H9 (cell line): ENCODE data around the gene DMRT3. TPM values are rescaled to one million over a fixed set of nuclear protein-coding genes. Genes with fewer than 3 reads are reported as not detected.

Source experiments
- DNase-seq: peaks from one replicate; pipeline ENCODE4 v3.0.0-alpha.2; 2017
- H2AFZ ChIP-seq: one replicate; pipeline ENCODE4 v1.6.1; 2013; ENCODE audit warnings: mild to moderate bottlenecking, low read length, control low read depth, moderate library complexity
- H2AK5ac ChIP-seq: 2 replicates; pipeline ENCODE4 v1.6.1; 2013; ENCODE audit warnings: low read length, control low read depth, mixed read lengths; ENCODE audit not compliant: insufficient read length
- H2BK120ac ChIP-seq: one replicate; pipeline ENCODE4 v1.6.1; 2013; ENCODE audit warnings: low read depth, mild to moderate bottlenecking, low read length, control low read depth, inconsistent platforms; ENCODE audit not compliant: poor library complexity, severe bottlenecking
- H2BK12ac ChIP-seq: 2 replicates; pipeline ENCODE4 v1.6.1; 2013; ENCODE audit warnings: low read length, control low read depth, mixed read lengths, low read depth; ENCODE audit not compliant: insufficient read length
- H2BK15ac ChIP-seq: 2 replicates; pipeline ENCODE4 v1.6.1; 2013; ENCODE audit warnings: low read depth, low read length, control low read depth
- H2BK20ac ChIP-seq: one replicate; pipeline ENCODE4 v1.6.1; 2013; ENCODE audit warnings: low read depth, mild to moderate bottlenecking, low read length, control low read depth, inconsistent platforms; ENCODE audit not compliant: poor library complexity, severe bottlenecking
- H2BK5ac ChIP-seq: 2 replicates; pipeline ENCODE4 v1.6.1; 2013; ENCODE audit warnings: low read length, control low read depth, mixed read lengths; ENCODE audit not compliant: insufficient read length
- H3K14ac ChIP-seq: 2 replicates; pipeline ENCODE4 v1.6.1; 2013; ENCODE audit warnings: low read length, control low read depth; ENCODE audit not compliant: insufficient read depth
- H3K18ac ChIP-seq: 2 replicates; pipeline ENCODE4 v1.6.1; 2013; ENCODE audit warnings: low read depth, mild to moderate bottlenecking, mixed read lengths, low read length, control low read depth; ENCODE audit not compliant: insufficient read length
- H3K23ac ChIP-seq: 2 replicates; pipeline ENCODE4 v1.6.1; 2013; ENCODE audit warnings: low read length, control low read depth, mixed read lengths, low read depth; ENCODE audit not compliant: insufficient read length
- H3K23me2 ChIP-seq: 2 replicates; pipeline ENCODE4 v1.6.1; 2013; ENCODE audit warnings: low read depth, mild to moderate bottlenecking, mixed read lengths, low read length, control low read depth; ENCODE audit not compliant: insufficient read length, poor library complexity, severe bottlenecking
- H3K27ac ChIP-seq: 2 replicates; pipeline ENCODE4 v1.5.1; 2013; ENCODE audit warnings: low read length, control low read depth, mixed read lengths, low read depth; ENCODE audit not compliant: insufficient read length
- H3K27me3 ChIP-seq: 2 replicates; pipeline ENCODE4 v1.6.1; 2013; ENCODE audit warnings: low read length, control low read depth, inconsistent platforms; ENCODE audit not compliant: insufficient read depth
- H3K4ac ChIP-seq: 2 replicates; pipeline ENCODE4 v1.6.1; 2013; ENCODE audit warnings: low read depth, mild to moderate bottlenecking, control low read depth, inconsistent platforms, low read length, moderate library complexity
- H3K4me1 ChIP-seq: 2 replicates; pipeline ENCODE4 v1.6.1; 2013; ENCODE audit warnings: low read length, control low read depth, inconsistent platforms; ENCODE audit not compliant: insufficient read depth
- H3K4me2 ChIP-seq: 2 replicates; pipeline ENCODE4 v1.6.1; 2013; ENCODE audit warnings: low read length, control low read depth, mixed read lengths; ENCODE audit not compliant: insufficient read length, insufficient read depth
- H3K56ac ChIP-seq: 2 replicates; pipeline ENCODE4 v1.6.1; 2013; ENCODE audit warnings: low read depth, mild to moderate bottlenecking, mixed read lengths, low read length, control low read depth; ENCODE audit not compliant: insufficient read length
- H3K79me1 ChIP-seq: 2 replicates; pipeline ENCODE4 v1.6.1; 2013; ENCODE audit warnings: low read depth, mild to moderate bottlenecking, moderate library complexity, low read length, control low read depth, inconsistent platforms; ENCODE audit not compliant: insufficient read depth, poor library complexity, severe bottlenecking
- H3K79me2 ChIP-seq: 2 replicates; pipeline ENCODE4 v1.6.1; 2013; ENCODE audit warnings: low read length, control low read depth, inconsistent platforms; ENCODE audit not compliant: insufficient read depth
- H3K9ac ChIP-seq: 2 replicates; pipeline ENCODE4 v1.6.1; 2013; ENCODE audit warnings: low read length, control low read depth, mixed read lengths; ENCODE audit not compliant: insufficient read length; ENCODE audit errors: extremely low read depth
- H3K9me3 ChIP-seq: one replicate; pipeline ENCODE4 v1.6.1; 2013; ENCODE audit warnings: low read depth, low read length, inconsistent platforms; ENCODE audit not compliant: control insufficient read depth
- H3T11ph ChIP-seq: one replicate; pipeline ENCODE4 v1.6.1; 2013; ENCODE audit warnings: mild to moderate bottlenecking, low read length, control low read depth, inconsistent platforms
- H4K20me1 ChIP-seq: one replicate; pipeline ENCODE4 v1.6.1; 2013; ENCODE audit not compliant: control insufficient read depth, insufficient read length, insufficient read depth
- H4K5ac ChIP-seq: 2 replicates; pipeline ENCODE4 v1.6.1; 2013; ENCODE audit warnings: low read depth, mild to moderate bottlenecking, mixed read lengths, low read length, control low read depth; ENCODE audit not compliant: insufficient read length
- H4K8ac ChIP-seq: replicated peaks from 2 replicates; pipeline ENCODE4 v1.6.1; 2013; ENCODE audit warnings: low read length, control low read depth, mixed read lengths, low read depth; ENCODE audit not compliant: insufficient read length
- H4K91ac ChIP-seq: 2 replicates; pipeline ENCODE4 v1.6.1; 2013; ENCODE audit warnings: low read depth, mild to moderate bottlenecking, moderate library complexity, mixed read lengths, low read length, control low read depth; ENCODE audit not compliant: insufficient read length
- H3K27ac Mint-ChIP-seq, 3 experiments: 2 replicates in 2 of 3; 3 replicates in 1 of 3; pipeline ENCODE4 v1.8.0; 2020 to 2021; ENCODE audit warnings: mixed read lengths in 3 of 3, mild to moderate bottlenecking in 1 of 3, moderate library complexity in 1 of 3
- H3K27me3 Mint-ChIP-seq: 2 replicates; pipeline ENCODE4 v1.8.0; 2021; ENCODE audit warnings: low read depth, mild to moderate bottlenecking, moderate library complexity, mixed read lengths
- H3K36me3 Mint-ChIP-seq, 3 experiments: 2 replicates in 2 of 3; 3 replicates in 1 of 3; pipeline ENCODE4 v1.8.0; 2020 to 2021; ENCODE audit warnings: low read depth in 3 of 3, mixed read lengths in 3 of 3; ENCODE audit not compliant: insufficient read depth in 1 of 3
- H3K4me1 Mint-ChIP-seq, 2 experiments: 2 replicates each; pipeline ENCODE4 v1.8.0; 2020; ENCODE audit warnings: mixed read lengths in 2 of 2
- H3K4me3 Mint-ChIP-seq, 2 experiments: 2 replicates in 1 of 2; 3 replicates in 1 of 2; pipeline ENCODE4 v1.8.0; 2020 to 2021; ENCODE audit warnings: mild to moderate bottlenecking in 2 of 2, mixed read lengths in 2 of 2, moderate library complexity in 1 of 2
- H3K9me3 Mint-ChIP-seq, 2 experiments: 2 replicates in 1 of 2; 3 replicates in 1 of 2; pipeline ENCODE4 v1.8.0; 2020; ENCODE audit warnings: mild to moderate bottlenecking in 2 of 2, mixed read lengths in 2 of 2, moderate library complexity in 1 of 2
- WGBS: extraction: QIAGEN DNeasy Blood & Tissue Kit; methylation state at CpG from one replicate; pipeline ENCODE4 v1.1.7; 2013; ENCODE audit warnings: missing lambda C conversion rate, low lambda C conversion rate, mixed read lengths; ENCODE audit not compliant: insufficient read length; ENCODE audit errors: extremely low coverage; 5-methylcytosine and 5-hydroxymethylcytosine counted together
- long read RNA-seq: library from polyadenylated mRNA; unstranded; transcript quantifications from one replicate; pipeline ENCODE4 v2.0.0, GENCODE V29; 2020
- total RNA-seq: library from RNA; stranded (reverse); gene quantifications from 2 replicates; pipeline ENCODE4 v1.2.1, GENCODE V29; 2021
- TF ChIP-seq, protein P1 (sequence below): fragments of 200-600 bp; sonication (generic); conservative IDR thresholded peaks from 3 replicates; pipeline ENCODE4 v1.8.0; 2021; ENCODE audit warnings: antibody characterized with exemption, mild to moderate bottlenecking

Gene DMRT3, protein sequence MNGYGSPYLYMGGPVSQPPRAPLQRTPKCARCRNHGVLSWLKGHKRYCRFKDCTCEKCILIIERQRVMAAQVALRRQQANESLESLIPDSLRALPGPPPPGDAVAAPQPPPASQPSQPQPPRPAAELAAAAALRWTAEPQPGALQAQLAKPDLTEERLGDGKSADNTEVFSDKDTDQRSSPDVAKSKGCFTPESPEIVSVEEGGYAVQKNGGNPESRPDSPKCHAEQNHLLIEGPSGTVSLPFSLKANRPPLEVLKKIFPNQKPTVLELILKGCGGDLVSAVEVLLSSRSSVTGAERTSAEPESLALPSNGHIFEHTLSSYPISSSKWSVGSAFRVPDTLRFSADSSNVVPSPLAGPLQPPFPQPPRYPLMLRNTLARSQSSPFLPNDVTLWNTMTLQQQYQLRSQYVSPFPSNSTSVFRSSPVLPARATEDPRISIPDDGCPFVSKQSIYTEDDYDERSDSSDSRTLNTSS
- total RNA-seq = not detected in 2 replicates
- long read RNA-seq = 0 reads

GRCh38 chr9:976258-976942 is at the start of gene DMRT3:
Gene DMRT3, plus strand, starts transcription at chr9:976655. Its CDS starts 347 bp downstream, at chr9:977002.
- Histone ChIP-seq H3K4me1 (no peaks in the 10 kb centered on the region), H3K9ac (no peak within 1 kb of the TSS), H3K23me2 (peaks cover 18% of the 10 kb centered on the region), H2BK12ac (no peak within 1 kb of the TSS), H3K56ac (no peak within 1 kb of the TSS), H3K9me3 (no peaks in the 10 kb centered on the region), H3K79me1 (no peaks in the 10 kb centered on the region), H4K91ac (no peak within 1 kb of the TSS), H3K4ac (no peak within 1 kb of the TSS), H2AFZ (no peak within 1 kb of the TSS), H4K8ac (no peak within 1 kb of the TSS), H3K18ac (no peak within 1 kb of the TSS), H3T11ph (no peak within 1 kb of the TSS), H4K20me1 (no peaks in the 10 kb centered on the region), H4K5ac (no peak within 1 kb of the TSS), H2BK5ac (no peak within 1 kb of the TSS), H2BK120ac (no peak within 1 kb of the TSS), H3K27me3 (peaks cover 79% of the 10 kb centered on the region), H2BK15ac (no peak within 1 kb of the TSS), H3K79me2 (no peaks in the 10 kb centered on the region), H3K14ac (no peak within 1 kb of the TSS; the same call in 1 of the 2 replicates), H3K4me2 (peak within 1 kb of the TSS; percentile 66), H3K23ac (no peak within 1 kb of the TSS), H2AK5ac (no peak within 1 kb of the TSS), H3K27ac (no peak within 1 kb of the TSS), H2BK20ac (no peak within 1 kb of the TSS)
- Mint-ChIP-seq H3K27me3 (peaks cover 96% of the 10 kb centered on the region), H3K9me3 (peaks cover 0 to 2% of the 10 kb centered on the region in 2 experiments; a peak in 2 of 5 replicates), H3K36me3 (no peaks in the 10 kb centered on the region), H3K4me3 (peak within 1 kb of the TSS; percentile 46 to 80), H3K27ac (no peak within 1 kb of the TSS), H3K4me1 (peaks cover 31 to 40% of the 10 kb centered on the region in 2 experiments)
- peak; percentile 86 for DNase-seq
- TF ChIP-seq, protein P1, sequence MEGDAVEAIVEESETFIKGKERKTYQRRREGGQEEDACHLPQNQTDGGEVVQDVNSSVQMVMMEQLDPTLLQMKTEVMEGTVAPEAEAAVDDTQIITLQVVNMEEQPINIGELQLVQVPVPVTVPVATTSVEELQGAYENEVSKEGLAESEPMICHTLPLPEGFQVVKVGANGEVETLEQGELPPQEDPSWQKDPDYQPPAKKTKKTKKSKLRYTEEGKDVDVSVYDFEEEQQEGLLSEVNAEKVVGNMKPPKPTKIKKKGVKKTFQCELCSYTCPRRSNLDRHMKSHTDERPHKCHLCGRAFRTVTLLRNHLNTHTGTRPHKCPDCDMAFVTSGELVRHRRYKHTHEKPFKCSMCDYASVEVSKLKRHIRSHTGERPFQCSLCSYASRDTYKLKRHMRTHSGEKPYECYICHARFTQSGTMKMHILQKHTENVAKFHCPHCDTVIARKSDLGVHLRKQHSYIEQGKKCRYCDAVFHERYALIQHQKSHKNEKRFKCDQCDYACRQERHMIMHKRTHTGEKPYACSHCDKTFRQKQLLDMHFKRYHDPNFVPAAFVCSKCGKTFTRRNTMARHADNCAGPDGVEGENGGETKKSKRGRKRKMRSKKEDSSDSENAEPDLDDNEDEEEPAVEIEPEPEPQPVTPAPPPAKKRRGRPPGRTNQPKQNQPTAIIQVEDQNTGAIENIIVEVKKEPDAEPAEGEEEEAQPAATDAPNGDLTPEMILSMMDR = peak; percentile 17; the same call in 1 of the 3 replicates
- WGBS = no CpG with 5 or more reads among the region's 70 CpGs
